HepG2 (cell line): ENCODE measurements around the gene RABGAP1L. TPM values are rescaled to one million over a fixed set of nuclear protein-coding genes. Genes with fewer than 3 reads are reported as not detected.
A peak's percentile ranks its signal among the peaks of the same experiment; 100 is the strongest.

ENCODE experiments used
- ATAC-seq: fragments of 200-7000 bp; cut with Tn5 transposase; 3 replicates; pipeline ENCODE4 v1.9.1; 2020; ENCODE audit warnings: mild to moderate bottlenecking, moderate library complexity
- BruUV-seq: library from RNA; stranded (reverse); fragments of 400-500 nt; replicated peaks from 2 replicates; lab custom pipeline; 2021; lab: Mats Ljungman, UMichigan
- CTCF ChIA-PET: fragments of 300-600 bp; formaldehyde crosslinking; extraction: SDS; loops from one replicate; lab custom pipeline; 2021; ENCODE audit warnings: low total read pairs, inconsistent platforms, low intra/inter-chr PET ratio; lab: Yijun Ruan, JAX
- POLR2A ChIA-PET: fragments of 350-600 bp; sonication (Branson Sonifier 250); formaldehyde crosslinking; loops from one replicate; lab custom pipeline; 2020; ENCODE audit warnings: antibody characterized with exemption, inconsistent platforms; lab: Yijun Ruan, JAX
- DNase-seq: peaks from one replicate; pipeline ENCODE4 v3.0.0-alpha.2; 2015; ENCODE audit warnings: low spot score
- FAIRE-seq: peaks from 3 replicates; lab custom pipeline; 2011; peaks lifted over from hg19 to GRCh38; lab: Jason Lieb, UNC
- H2AFZ ChIP-seq: one replicate; pipeline ENCODE4 v1.6.1; 2011; ENCODE audit warnings: low read length, inconsistent platforms
- H3K27ac ChIP-seq: fragments of 300-600 bp; 3 replicates; pipeline ENCODE4 v1.8.0; 2011; ENCODE audit warnings: mixed run types, mild to moderate bottlenecking, mixed read lengths, low read length, inconsistent platforms; ENCODE audit not compliant: insufficient read depth; ENCODE audit errors: extremely low read length
- H3K27me3 ChIP-seq, 2 experiments: fragments of 200-600 bp in 1 of 2; 2 replicates in 1 of 2; 3 replicates in 1 of 2; pipeline versions ENCODE4 v1.6.0 to v1.8.0; 2011; ENCODE audit warnings: low read length in 2 of 2, mild to moderate bottlenecking in 2 of 2, moderate library complexity in 2 of 2, inconsistent platforms in 1 of 2; ENCODE audit not compliant: insufficient read depth in 2 of 2, control insufficient read depth in 1 of 2
- H3K36me3 ChIP-seq, 2 experiments: fragments of 200-600 bp in 1 of 2; replicated peaks in 1 of 2; 2 replicates in 1 of 2; 3 replicates in 1 of 2; pipeline versions ENCODE4 v1.5.1 to v1.8.0; 2011; ENCODE audit warnings: low read length in 2 of 2, inconsistent platforms in 1 of 2; ENCODE audit not compliant: insufficient read depth in 2 of 2, control insufficient read depth in 1 of 2
- H3K4me1 ChIP-seq: 2 replicates; pipeline ENCODE4 v1.5.1; 2012; ENCODE audit warnings: low read length, inconsistent platforms; ENCODE audit not compliant: insufficient read depth
- H3K4me2 ChIP-seq: 2 replicates; pipeline ENCODE4 v1.6.0; 2011; ENCODE audit warnings: low read depth, low read length, inconsistent platforms
- H3K4me3 ChIP-seq, 3 experiments: fragments of 200-600 bp in 1 of 3; sonication (generic), shearing (Covaris generic) in 1 of 3; replicated peaks in 1 of 3; 2 replicates each; pipeline ENCODE4 v1.5.1; 2011 to 2016; ENCODE audit warnings: low read length in 3 of 3, inconsistent platforms in 2 of 3, low read depth in 2 of 3, mild to moderate bottlenecking in 2 of 3, control low read depth in 1 of 3, mixed read lengths in 1 of 3; ENCODE audit not compliant: insufficient read depth in 1 of 3
- H3K79me2 ChIP-seq: one replicate; pipeline ENCODE4 v1.6.1; 2011; ENCODE audit warnings: low read length, inconsistent platforms; ENCODE audit not compliant: insufficient read depth
- H3K9ac ChIP-seq: 2 replicates; pipeline ENCODE4 v1.6.0; 2011; ENCODE audit warnings: mild to moderate bottlenecking, low read depth, low read length, inconsistent platforms; ENCODE audit not compliant: insufficient read depth
- H3K9me3 ChIP-seq: 2 replicates; pipeline ENCODE4 v1.5.1; 2012; ENCODE audit warnings: mild to moderate bottlenecking, low read length
- H4K20me1 ChIP-seq: 2 replicates; pipeline ENCODE4 v1.6.0; 2011; ENCODE audit warnings: inconsistent platforms, mild to moderate bottlenecking, low read length, moderate library complexity; ENCODE audit not compliant: insufficient read depth
- FOXA3 ChIP-seq: IDR thresholded peaks from 2 replicates; pipeline ENCODE4 v1.6.1; 2016; ENCODE audit warnings: missing genetic modification reagents, missing compliant biosample characterization
- HES4 ChIP-seq: sonication (generic); formaldehyde crosslinking; IDR thresholded peaks from 2 replicates; pipeline ENCODE4 v1.9.0; 2021; ENCODE audit warnings: mild to moderate bottlenecking, missing genetic modification reagents, borderline replicate concordance
- MAFF ChIP-seq: IDR thresholded peaks from 2 replicates; pipeline ENCODE4 v1.6.1; 2011; ENCODE audit warnings: low read depth, low read length, improper control_type of control experiment
- MAFK ChIP-seq, 2 experiments: IDR thresholded peaks in 1 of 2; conservative IDR thresholded peaks in 1 of 2; 2 replicates each; pipeline ENCODE4 v1.6.1; 2011; ENCODE audit warnings: improper control_type of control experiment in 2 of 2, low read length in 2 of 2
- PITX1 ChIP-seq: sonication (generic); formaldehyde crosslinking; IDR thresholded peaks from 2 replicates; pipeline ENCODE4 v1.5.1; 2020; ENCODE audit warnings: mild to moderate bottlenecking, missing genetic modification reagents
- RARA ChIP-seq: IDR thresholded peaks from 2 replicates; pipeline ENCODE4 v1.6.1; 2016; ENCODE audit warnings: missing genetic modification reagents, missing compliant biosample characterization
- TOPORS ChIP-seq: sonication (generic); formaldehyde crosslinking; IDR thresholded peaks from 2 replicates; pipeline ENCODE4 v1.8.0; 2023; ENCODE audit warnings: mild to moderate bottlenecking, missing genetic modification reagents
- ZNF136 ChIP-seq: sonication (generic); formaldehyde crosslinking; IDR thresholded peaks from 2 replicates; pipeline ENCODE4 v1.8.1; 2022; ENCODE audit warnings: low read depth, mild to moderate bottlenecking, moderate library complexity, missing genetic modification reagents
- ZNF468 ChIP-seq: sonication (generic); formaldehyde crosslinking; IDR thresholded peaks from 2 replicates; pipeline ENCODE4 v1.8.0; 2022; ENCODE audit warnings: mild to moderate bottlenecking, moderate library complexity, missing genetic modification reagents
- ZNF567 ChIP-seq: sonication (generic); formaldehyde crosslinking; IDR thresholded peaks from 2 replicates; pipeline ENCODE4 v1.8.1; 2023; ENCODE audit warnings: mild to moderate bottlenecking, missing genetic modification reagents, borderline replicate concordance
- ZNF879 ChIP-seq: sonication (generic); formaldehyde crosslinking; IDR thresholded peaks from 2 replicates; pipeline ENCODE4 v1.8.1; 2023; ENCODE audit warnings: missing genetic modification reagents
- WGBS: methylation state at CpG from one replicate; pipeline ENCODE4 v1.1.6; 2017; ENCODE audit warnings: low lambda C conversion rate; 5-methylcytosine and 5-hydroxymethylcytosine counted together
- in situ Hi-C: cut with HindIII; loops from 2 replicates; pipeline ENCODE4 v1.10.0; 2017; ENCODE audit warnings: low pct_unique_long_range_greater_than_20kb; ENCODE audit not compliant: extremely low pct_ligation_motif_present
- intact Hi-C: fragments of 100-400 bp; cut with micrococcal nuclease; formaldehyde crosslinking; loops from one replicate; pipeline ENCODE4 v1.10.0; 2022; ENCODE audit not compliant: unreplicated experiment
- polyA plus RNA-seq, 8 experiments: library from polyadenylated mRNA; depleted of rRNA in 3 of 8; stranded (reverse) in 7 of 8; unstranded in 1 of 8; fragments of >200 nt; fragmentation: Illumina TruSeq in 4 of 8; extraction: Trizol in 4 of 8; gene quantifications; 2 replicates each; pipeline versions ENCODE4 v1.2.1 to v1.2.3, GENCODE V29; 2011 to 2016; ENCODE audit warnings: low read depth in 4 of 8, missing spikeins in 1 of 8, mixed read lengths in 1 of 8; ENCODE audit not compliant: insufficient read depth in 1 of 8
- total RNA-seq, 5 experiments: library from RNA; depleted of rRNA; stranded (reverse); fragments of >200 nt; fragmentation: Illumina TruSeq; extraction: Trizol; gene quantifications; 2 replicates each; pipeline ENCODE4 v1.2.3, GENCODE V29; 2016; ENCODE audit warnings: low read depth in 1 of 5
- TF ChIP-seq, protein P1 (sequence below): sonication (generic); formaldehyde crosslinking; IDR thresholded peaks from 2 replicates; pipeline ENCODE4 v1.8.1; 2023; ENCODE audit warnings: missing genetic modification reagents, mild to moderate bottlenecking, borderline replicate concordance

Gene RABGAP1L
- total and polyA plus RNA-seq, 2 of the 13 experiments (the other 11 are each of a cell fraction or from before 2014, with no cell fraction given), result 7.9 to 22.6 TPM

DNA sequence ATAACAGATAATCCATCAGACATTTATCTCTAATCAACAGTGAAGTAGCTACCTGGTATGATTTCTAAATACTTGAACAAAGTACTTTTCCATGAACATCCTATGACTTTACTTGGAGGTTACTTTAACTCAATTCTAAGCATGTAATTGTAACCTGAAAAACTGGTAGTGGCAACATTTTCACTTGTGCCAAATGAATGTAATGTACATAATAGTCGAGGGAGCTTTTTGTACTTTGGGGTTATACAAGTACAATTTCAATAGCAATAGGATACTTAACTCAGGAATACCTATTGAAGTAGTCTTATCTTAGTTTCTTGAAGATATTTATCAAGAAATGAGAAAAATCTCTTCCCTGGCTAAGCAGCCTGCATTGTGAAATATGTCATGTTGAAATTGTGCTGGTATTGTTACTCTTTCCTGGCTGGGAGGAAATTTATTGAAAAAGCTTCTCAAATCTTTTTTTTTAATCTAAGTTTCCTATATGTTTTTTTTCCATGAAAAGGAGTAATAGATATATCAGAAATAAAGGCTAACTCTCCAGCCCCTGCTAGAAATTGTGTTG, 806.8 kb downstream of the RABGAP1L start (continued):
- TF ChIP-seq ZNF879 (CRISPR knock-in tag) (no peak), TOPORS (CRISPR knock-in tag) (no peak), HES4 (CRISPR knock-in tag) (no peak), FOXA3 (no peak), ZNF468 (CRISPR knock-in tag) (no peak), PITX1 (CRISPR knock-in tag) (no peak)
- TF ChIP-seq, protein P1, sequence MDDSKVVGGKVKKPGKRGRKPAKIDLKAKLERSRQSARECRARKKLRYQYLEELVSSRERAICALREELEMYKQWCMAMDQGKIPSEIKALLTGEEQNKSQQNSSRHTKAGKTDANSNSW (CRISPR knock-in tag), result no peak

DNA sequence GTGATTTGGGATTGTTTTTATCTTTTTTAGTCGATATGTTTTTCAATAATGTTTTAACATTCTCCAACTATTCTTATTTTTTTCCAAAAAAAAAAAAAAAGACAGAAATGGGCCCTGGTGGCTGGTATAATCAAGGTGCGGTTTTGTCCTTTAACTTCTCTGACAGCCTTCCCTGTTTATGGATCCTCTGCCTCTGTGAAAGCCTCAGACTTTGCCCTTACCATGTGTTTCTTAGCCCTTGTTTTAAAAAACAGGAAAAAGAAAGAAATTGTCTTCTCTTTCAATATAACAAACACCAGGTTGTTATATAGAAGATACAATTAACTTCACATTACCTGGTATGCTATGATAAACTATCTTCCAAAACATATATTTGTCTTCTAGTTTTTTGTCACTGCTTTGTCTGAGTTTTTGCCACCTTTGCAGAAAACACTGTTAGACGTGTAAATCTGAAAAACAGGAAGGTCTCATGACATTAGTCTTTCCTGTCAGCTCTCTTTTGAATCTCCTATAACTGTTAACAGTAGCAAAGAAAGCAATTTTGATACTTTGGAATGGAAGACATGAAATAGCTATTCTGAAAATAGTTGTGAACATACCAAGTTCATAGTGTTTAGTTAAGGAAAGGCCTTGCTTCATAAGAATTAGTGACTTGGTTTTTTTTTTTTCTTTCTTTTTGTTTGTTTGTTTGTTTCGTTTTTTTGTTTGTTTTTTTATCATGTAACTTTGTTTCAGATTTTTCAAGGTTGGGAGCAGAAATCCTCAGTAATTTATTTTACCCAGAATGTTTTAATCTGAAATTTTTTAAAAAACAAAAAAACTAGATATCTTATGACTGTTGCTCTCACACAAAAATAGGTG, 808.8 kb downstream of the RABGAP1L start:
- no peak overlapping the region for H3K9ac ChIP-seq
- in situ Hi-C loops, result no loop called here
- CTCF ChIA-PET, result no interaction called here
- peak; percentile 55 to 72 for TF ChIP-seq MAFK (conservative IDR thresholded peaks at IDR 0.05 in 1 of 2, IDR thresholded peaks at IDR 0.05 in 1 of 2; ENCODE audit: low read length in 2 of 2)
- TF ChIP-seq ZNF567 (CRISPR knock-in tag), result no peak
- TF ChIP-seq MAFF, result peak; percentile 46; the same call in 1 of the 2 replicates
- no peak for TF ChIP-seq ZNF136
- no peak for TF ChIP-seq RARA (CRISPR knock-in tag)
- TF ChIP-seq, all 625 proteins: peak for 2
- POLR2A ChIA-PET, result interaction anchor here (1.4 kb wide), 1 partner anchor 31 kb away, joined by 3 read pairs; no protein-coding TSS in a partner anchor
- Histone ChIP-seq H3K4me2 (no peak overlapping the region), H3K9me3 (no peaks in the 10 kb centered on the region), H4K20me1 (no peaks in the 10 kb centered on the region), H3K4me3 (no peak overlapping the region), H3K4me1 (peaks cover 36% of the 10 kb centered on the region), H3K79me2 (no peaks in the 10 kb centered on the region), H2AFZ (no peak overlapping the region), H3K27ac (peak overlapping the region; percentile 16), H3K36me3 (no peaks in the 10 kb centered on the region), H3K27me3 (no peaks in the 10 kb centered on the region)
- intact Hi-C loops, result loop anchor here (2.0 kb wide), 1 partner anchor 13 kb away; no protein-coding TSS in a partner anchor
- WGBS, result 61% methylated on average over 4 of the region's 4 CpGs
- FAIRE-seq (no peak), DNase-seq (no peak), ATAC-seq (no peak)
- BruUV-seq, result no TSS peak
